GM23338 (cell line): ENCODE measurements around the gene KCTD19. TPM values are rescaled to one million over a fixed set of nuclear protein-coding genes. Genes with fewer than 3 reads are reported as not detected.

ENCODE experiments used
- ATAC-seq: fragments of 200-7000 bp; cut with Tn5 transposase; 3 replicates; pipeline ENCODE4 v1.9.1; 2020
- DNase-seq: peaks from one replicate; pipeline ENCODE4 v3.0.0-alpha.2; 2015; ENCODE audit warnings: low spot score
- H2AFZ ChIP-seq: fragments of 200-600 bp; sonication (generic); 2 replicates; pipeline ENCODE4 v1.8.0; 2016; ENCODE audit warnings: antibody characterized with exemption, mild to moderate bottlenecking, moderate library complexity
- H3F3A ChIP-seq: fragments of 200-600 bp; sonication (generic); replicated peaks from 2 replicates; pipeline ENCODE4 v1.8.0; 2017; ENCODE audit warnings: antibody characterized with exemption, mixed run types, low read depth
- H3K27ac ChIP-seq: fragments of 200-600 bp; sonication (generic); 2 replicates; pipeline ENCODE4 v1.6.1; 2016; ENCODE audit warnings: low read depth
- H3K27me3 ChIP-seq: fragments of 200-600 bp; sonication (generic); 2 replicates; pipeline ENCODE4 v1.8.0; 2016; ENCODE audit warnings: mild to moderate bottlenecking, mixed run types, moderate library complexity; ENCODE audit not compliant: insufficient read depth
- H3K36me3 ChIP-seq: fragments of 200-600 bp; sonication (generic); 2 replicates; pipeline ENCODE4 v1.8.0; 2016; ENCODE audit warnings: mild to moderate bottlenecking; ENCODE audit not compliant: insufficient read depth
- H3K4me1 ChIP-seq: fragments of 200-600 bp; sonication (generic); 2 replicates; pipeline ENCODE4 v1.8.0; 2016; ENCODE audit warnings: mild to moderate bottlenecking, moderate library complexity; ENCODE audit not compliant: insufficient read depth
- H3K4me2 ChIP-seq: fragments of 200-600 bp; sonication (generic); 2 replicates; pipeline ENCODE4 v1.7.1; 2017; ENCODE audit warnings: mixed run types
- H3K4me3 ChIP-seq: fragments of 200-600 bp; sonication (generic); 2 replicates; pipeline ENCODE4 v1.6.1; 2016; ENCODE audit warnings: mixed run types
- H3K79me2 ChIP-seq: fragments of 200-600 bp; sonication (generic); replicated peaks from 2 replicates; pipeline ENCODE4 v1.8.0; 2017; ENCODE audit warnings: mild to moderate bottlenecking; ENCODE audit not compliant: insufficient read depth
- H3K9me2 ChIP-seq: fragments of 200-600 bp; sonication (generic); 2 replicates; pipeline ENCODE4 v1.8.0; 2017; ENCODE audit not compliant: insufficient read depth
- H4K20me1 ChIP-seq: fragments of 200-600 bp; sonication (generic); replicated peaks from 2 replicates; pipeline ENCODE4 v1.8.0; 2017; ENCODE audit warnings: mild to moderate bottlenecking; ENCODE audit not compliant: insufficient read depth
- H3K27ac Mint-ChIP-seq: 2 replicates; pipeline ENCODE4 v1.8.0; 2020; ENCODE audit warnings: inconsistent platforms, mild to moderate bottlenecking, moderate library complexity, mixed read lengths
- H3K27me3 Mint-ChIP-seq: 3 replicates; pipeline ENCODE4 v1.8.0; 2022; ENCODE audit warnings: low read depth, mild to moderate bottlenecking, moderate library complexity, mixed read lengths, inconsistent platforms; ENCODE audit not compliant: insufficient read depth, poor library complexity
- H3K36me3 Mint-ChIP-seq: 3 replicates; pipeline ENCODE4 v1.8.0; 2021; ENCODE audit warnings: low read depth, mild to moderate bottlenecking, inconsistent platforms, moderate library complexity, mixed read lengths
- H3K4me1 Mint-ChIP-seq: 3 replicates; pipeline ENCODE4 v1.8.0; 2020; ENCODE audit warnings: mild to moderate bottlenecking, inconsistent platforms, mixed read lengths
- H3K4me3 Mint-ChIP-seq: 3 replicates; pipeline ENCODE4 v1.8.0; 2021; ENCODE audit warnings: moderate library complexity, mild to moderate bottlenecking, inconsistent platforms, mixed read lengths
- H3K9me3 Mint-ChIP-seq: 3 replicates; pipeline ENCODE4 v1.8.0; 2020; ENCODE audit warnings: moderate library complexity, mild to moderate bottlenecking, inconsistent platforms, mixed read lengths
- CTCF ChIP-seq, 2 experiments: fragments of 200-600 bp in 1 of 2; sonication (generic) in 1 of 2; conservative IDR thresholded peaks; 2 replicates each; pipeline versions ENCODE4 v1.5.1 to v1.6.1; 2016 to 2017; ENCODE audit warnings: antibody characterized with exemption in 2 of 2, low read depth in 2 of 2, mild to moderate bottlenecking in 2 of 2, moderate library complexity in 1 of 2
- EZH2phosphoT487 ChIP-seq: fragments of 200-600 bp; sonication (generic); IDR thresholded peaks from one replicate; pipeline ENCODE4 v1.8.1; 2018; ENCODE audit warnings: antibody characterized with exemption; ENCODE audit not compliant: unreplicated experiment
- JUNB ChIP-seq: IDR thresholded peaks from one replicate; pipeline ENCODE4 v1.6.1; 2016; ENCODE audit warnings: antibody characterized with exemption; ENCODE audit not compliant: unreplicated experiment
- NANOG ChIP-seq: IDR thresholded peaks from 2 replicates; pipeline ENCODE4 v1.6.1; 2016; ENCODE audit warnings: antibody characterized with exemption, borderline replicate concordance
- POLR2AphosphoS5 ChIP-seq: IDR thresholded peaks from 2 replicates; pipeline ENCODE4 v1.6.1; 2016; ENCODE audit warnings: antibody characterized with exemption, low read depth
- REST ChIP-seq: IDR thresholded peaks from one replicate; pipeline ENCODE4 v1.6.1; 2018; ENCODE audit warnings: antibody characterized with exemption; ENCODE audit not compliant: unreplicated experiment
- STAT1 ChIP-seq: IDR thresholded peaks from one replicate; pipeline ENCODE4 v1.6.1; 2016; ENCODE audit warnings: antibody characterized with exemption; ENCODE audit not compliant: unreplicated experiment
- ZNF114 ChIP-seq: fragments of 250-450 bp; sonication (Bioruptor Pico); IDR thresholded peaks from 2 replicates; pipeline ENCODE4 v1.5.0; 2020; ENCODE audit warnings: mild to moderate bottlenecking, moderate library complexity
- ZNF331 ChIP-seq: fragments of 250-450 bp; sonication (Bioruptor Pico); IDR thresholded peaks from 2 replicates; pipeline ENCODE4 v1.5.0; 2020; ENCODE audit warnings: low read depth, mild to moderate bottlenecking, moderate library complexity
- polyA plus RNA-seq: library from polyadenylated mRNA; unstranded; fragments of >200 nt; fragmentation: Nextera tagmentation; extraction: Ambion mirVana; gene quantifications from 2 replicates; pipeline ENCODE4 v1.2.1, GENCODE V29; 2016
- total RNA-seq: library from RNA; depleted of rRNA; stranded (reverse); fragments of >200 nt; shearing (Covaris generic); gene quantifications from 2 replicates; pipeline ENCODE4 v1.2.3, GENCODE V29; 2014
- TF ChIP-seq, protein P1 (sequence below): IDR thresholded peaks from 2 replicates; pipeline ENCODE4 v1.6.1; 2016; ENCODE audit warnings: antibody characterized with exemption

The KCTD19 gene
- total and polyA plus RNA-seq, 2 experiments from 2014 or later = 0.31 to 0.65 TPM

DNA sequence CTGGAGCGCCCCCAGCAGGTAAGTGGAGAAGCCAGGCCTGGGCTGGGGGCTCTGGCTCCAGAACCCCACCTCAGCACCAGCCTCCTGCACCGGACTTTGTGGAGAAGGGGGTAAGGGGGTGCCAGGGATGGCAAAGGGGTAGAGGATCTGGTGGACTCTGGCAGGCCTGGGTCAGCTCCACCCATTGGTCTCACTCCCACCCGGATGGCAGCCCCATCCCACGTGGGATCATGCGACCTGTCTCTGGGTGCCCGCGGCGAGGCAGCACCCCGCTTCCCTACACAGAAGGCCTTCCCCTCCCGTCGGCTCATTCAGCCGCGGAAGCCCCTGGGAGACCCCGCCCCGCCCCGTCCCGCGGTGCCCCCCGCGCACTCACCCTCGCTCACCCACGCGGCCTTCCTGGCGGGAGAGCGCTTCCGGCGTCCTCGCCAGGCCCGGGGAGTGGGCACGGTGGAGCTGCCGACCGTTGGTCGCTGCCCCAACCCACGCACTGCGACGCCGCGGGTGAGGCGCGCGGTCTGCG, 47.7 kb downstream of the KCTD19 start:
- H3K4me3 ChIP-seq = peak overlapping the region; percentile 60
- peak overlapping the region; percentile 80 for H3K4me3 Mint-ChIP-seq
- ATAC-seq = peak; percentile 78
- H3K27me3 Mint-ChIP-seq = peaks cover 6% of the 10 kb centered on the region
- H3K27ac ChIP-seq = no peak overlapping the region
- no peaks in the 10 kb centered on the region for H3K9me3 Mint-ChIP-seq
- H3K36me3 Mint-ChIP-seq = peaks cover 5% of the 10 kb centered on the region; the same call in 2 of the 3 replicates
- H3K4me1 ChIP-seq = peaks cover 5% of the 10 kb centered on the region; the same call in 1 of the 2 replicates
- H3K79me2 ChIP-seq = no peaks in the 10 kb centered on the region
- H2AFZ ChIP-seq = peak overlapping the region; percentile 85
- peaks cover 13% of the 10 kb centered on the region for H3K27me3 ChIP-seq
- H3K27ac Mint-ChIP-seq = no peak overlapping the region
- no peaks in the 10 kb centered on the region for H3K9me2 ChIP-seq
- H3K36me3 ChIP-seq = no peaks in the 10 kb centered on the region
- peak overlapping the region; percentile 87 for H3K4me2 ChIP-seq
- peak; percentile 26 for DNase-seq
- H4K20me1 ChIP-seq = no peaks in the 10 kb centered on the region
- H3K4me1 Mint-ChIP-seq = peaks cover 2% of the 10 kb centered on the region; the same call in 2 of the 3 replicates
- H3F3A ChIP-seq = no peaks in the 10 kb centered on the region
- no peak for TF ChIP-seq JUNB
- TF ChIP-seq, protein P1, sequence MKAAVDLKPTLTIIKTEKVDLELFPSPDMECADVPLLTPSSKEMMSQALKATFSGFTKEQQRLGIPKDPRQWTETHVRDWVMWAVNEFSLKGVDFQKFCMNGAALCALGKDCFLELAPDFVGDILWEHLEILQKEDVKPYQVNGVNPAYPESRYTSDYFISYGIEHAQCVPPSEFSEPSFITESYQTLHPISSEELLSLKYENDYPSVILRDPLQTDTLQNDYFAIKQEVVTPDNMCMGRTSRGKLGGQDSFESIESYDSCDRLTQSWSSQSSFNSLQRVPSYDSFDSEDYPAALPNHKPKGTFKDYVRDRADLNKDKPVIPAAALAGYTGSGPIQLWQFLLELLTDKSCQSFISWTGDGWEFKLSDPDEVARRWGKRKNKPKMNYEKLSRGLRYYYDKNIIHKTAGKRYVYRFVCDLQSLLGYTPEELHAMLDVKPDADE = no peak
- TF ChIP-seq CTCF (conservative IDR thresholded peaks at IDR 0.05; ENCODE audit: low read depth in 2 of 2) = peak; percentile 67 to 78
- TF ChIP-seq STAT1 = no peak
- no peak for TF ChIP-seq EZH2phosphoT487
- no peak for TF ChIP-seq POLR2AphosphoS5
- TF ChIP-seq NANOG = no peak
- no peak for TF ChIP-seq ZNF114

DNA sequence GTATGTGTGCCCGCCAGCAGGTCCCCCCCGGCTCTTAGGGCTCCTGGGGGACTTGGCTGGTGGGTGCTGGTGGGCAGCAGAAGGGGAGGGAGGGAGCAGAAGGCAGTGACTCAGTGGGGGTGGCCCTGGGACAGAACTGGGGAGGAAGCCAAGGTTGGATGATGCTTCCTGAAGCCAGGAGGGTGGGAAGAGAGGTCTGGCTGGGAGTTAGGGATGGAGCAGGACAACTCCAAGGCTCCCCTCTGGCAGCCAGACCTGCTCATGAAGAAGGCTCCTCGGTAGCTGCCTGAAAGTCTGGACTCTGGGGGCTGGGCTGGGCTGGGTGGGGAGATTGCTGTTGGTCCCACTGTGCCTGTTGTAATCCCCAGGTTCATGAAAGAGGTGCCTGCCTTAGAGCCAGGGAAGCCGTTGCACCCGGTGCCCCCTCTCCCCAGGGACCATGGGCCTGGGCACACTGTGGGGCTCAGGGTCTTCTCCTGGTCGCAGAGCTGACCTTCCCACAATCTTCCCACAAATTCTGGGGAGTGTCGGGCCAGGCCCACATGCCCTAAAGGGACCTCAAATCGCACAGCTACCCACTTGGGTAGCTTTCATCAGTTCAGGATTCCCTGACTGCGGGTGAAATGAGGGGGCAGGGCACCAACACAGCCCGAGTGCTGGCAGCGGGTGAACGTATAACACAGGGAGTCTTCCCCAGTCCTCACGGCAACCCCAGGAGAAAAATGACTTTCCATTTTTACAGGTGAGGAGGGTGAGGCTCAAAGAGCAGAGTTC, 48.4 kb downstream of the KCTD19 start:
- Histone ChIP-seq H3K27ac (no peak overlapping the region), H3K27me3 (peaks cover 13% of the 10 kb centered on the region), H4K20me1 (no peaks in the 10 kb centered on the region), H3K9me2 (no peaks in the 10 kb centered on the region), H3K36me3 (no peaks in the 10 kb centered on the region), H3K79me2 (no peaks in the 10 kb centered on the region), H2AFZ (peak overlapping the region; percentile 85), H3K4me2 (peak overlapping the region; percentile 87), H3K4me1 (peaks cover 5% of the 10 kb centered on the region; the same call in 1 of the 2 replicates), H3F3A (no peaks in the 10 kb centered on the region), H3K4me3 (peak overlapping the region; percentile 60)
- ATAC-seq = no peak
- H3K27me3 Mint-ChIP-seq = peaks cover 6% of the 10 kb centered on the region
- peak overlapping the region; percentile 80 for H3K4me3 Mint-ChIP-seq
- H3K27ac Mint-ChIP-seq = no peak overlapping the region
- DNase-seq = peak; percentile 80
- peaks cover 2% of the 10 kb centered on the region; the same call in 2 of the 3 replicates for H3K4me1 Mint-ChIP-seq
- H3K9me3 Mint-ChIP-seq = no peaks in the 10 kb centered on the region
- H3K36me3 Mint-ChIP-seq = peaks cover 5% of the 10 kb centered on the region; the same call in 2 of the 3 replicates
- TF ChIP-seq ZNF331 (CRISPR knock-in tag) = no peak
- TF ChIP-seq REST = no peak
- TF ChIP-seq EZH2phosphoT487 = no peak
- TF ChIP-seq, protein P1 = no peak
- TF ChIP-seq JUNB = no peak
